Activated naive CD4-positive, alpha-beta T cell treated with anti-CD3 and anti-CD28 coated beads, Interleukin-2, amount 10 ng/mL, durations not matched to agents 7 days and 5 days (primary cell): ENCODE results near the gene ZNF138.
"Not testable (repeated sequence)": the region's sequence is repeated elsewhere in the genome, so short reads cannot be mapped to it uniquely, and the experiment has no call there.

Source experiments
- CTCF ChIA-PET: fragments of 350-600 bp; sonication (Branson Sonifier 250); formaldehyde crosslinking; loops from one replicate; lab custom pipeline; 2021; ENCODE audit warnings: antibody characterized with exemption; lab: Charles Lee
- DNase-seq: peaks from one replicate; pipeline ENCODE4 v3.0.0-alpha.2; 2020
- H3K27ac Mint-ChIP-seq: one replicate; pipeline ENCODE4 v1.8.0; 2021; ENCODE audit warnings: mild to moderate bottlenecking, moderate library complexity, mixed read lengths
- H3K27me3 Mint-ChIP-seq: one replicate; pipeline ENCODE4 v1.8.0; 2021; ENCODE audit warnings: mild to moderate bottlenecking, mixed read lengths
- H3K36me3 Mint-ChIP-seq: one replicate; pipeline ENCODE4 v1.8.0; 2021; ENCODE audit warnings: mixed read lengths
- H3K4me1 Mint-ChIP-seq: one replicate; pipeline ENCODE4 v1.8.0; 2021; ENCODE audit warnings: mixed read lengths
- H3K4me3 Mint-ChIP-seq: one replicate; pipeline ENCODE4 v1.8.0; 2021; ENCODE audit warnings: mild to moderate bottlenecking, moderate library complexity, mixed read lengths
- H3K9me3 Mint-ChIP-seq: one replicate; pipeline ENCODE4 v1.8.0; 2021; ENCODE audit warnings: mixed read lengths

Gene ZNF138

GRCh38 chr7:64863530-64863929 is 69.3 kb downstream of the ZNF138 start:
- DNase-seq, H3K4me1 Mint-ChIP-seq, CTCF ChIA-PET, H3K27ac Mint-ChIP-seq, H3K9me3 Mint-ChIP-seq, H3K27me3 Mint-ChIP-seq, H3K4me3 Mint-ChIP-seq, H3K36me3 Mint-ChIP-seq: not testable (repeated sequence)

GRCh38 chr7:64863969-64864368 is 69.7 kb downstream of the ZNF138 start:
- Mint-ChIP-seq H3K27ac (no peak overlapping the region), H3K36me3 (no peaks in the 10 kb centered on the region), H3K9me3 (peaks cover 10% of the 10 kb centered on the region), H3K27me3 (no peaks in the 10 kb centered on the region), H3K4me3 (no peak overlapping the region), H3K4me1 (no peaks in the 10 kb centered on the region)
- DNase-seq = no peak
- CTCF ChIA-PET = no interaction called here

DNA sequence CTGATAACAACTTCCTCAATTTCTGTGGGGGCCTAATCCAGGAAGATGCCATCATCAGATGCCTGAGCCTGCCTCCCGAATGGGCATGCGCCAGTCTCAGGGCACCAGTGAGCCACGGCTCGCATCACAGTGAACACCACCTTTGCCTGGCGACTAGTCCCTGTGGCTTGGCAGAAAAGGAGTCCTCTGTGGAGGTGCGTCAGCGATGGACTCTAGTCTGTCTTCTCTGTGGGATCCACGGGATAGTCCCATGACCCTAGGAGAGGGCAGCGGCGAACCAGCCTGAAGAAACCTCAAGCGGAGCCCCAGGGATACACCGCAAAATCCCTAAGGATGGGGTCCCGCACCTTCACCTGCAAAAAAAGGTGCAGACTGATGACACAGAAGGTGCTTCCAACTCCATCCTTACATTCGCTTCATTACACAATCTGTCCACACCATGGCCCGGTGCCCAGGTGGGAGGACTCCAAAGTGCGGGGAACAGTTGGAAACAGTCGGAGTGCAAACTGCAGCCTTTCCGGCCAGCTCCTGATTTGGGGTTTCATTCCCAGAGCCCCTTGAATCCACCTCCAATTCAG is 73.7 kb downstream of the ZNF138 start:
- Mint-ChIP-seq H3K36me3 (no peaks in the 10 kb centered on the region), H3K4me3 (no peak overlapping the region), H3K4me1 (no peaks in the 10 kb centered on the region), H3K27ac (no peak overlapping the region), H3K9me3 (peaks cover 22% of the 10 kb centered on the region), H3K27me3 (peaks cover 3% of the 10 kb centered on the region)
- CTCF ChIA-PET = no interaction called here
- DNase-seq = no peak

GRCh38 chr7:64868499-64868898 is 74.3 kb downstream of the ZNF138 start:
- no peak for DNase-seq
- Mint-ChIP-seq H3K4me3 (no peak overlapping the region), H3K36me3 (no peaks in the 10 kb centered on the region), H3K27me3 (peaks cover 3% of the 10 kb centered on the region), H3K9me3 (peaks cover 24% of the 10 kb centered on the region), H3K27ac (no peak overlapping the region), H3K4me1 (no peaks in the 10 kb centered on the region)
- CTCF ChIA-PET = no interaction called here

DNA sequence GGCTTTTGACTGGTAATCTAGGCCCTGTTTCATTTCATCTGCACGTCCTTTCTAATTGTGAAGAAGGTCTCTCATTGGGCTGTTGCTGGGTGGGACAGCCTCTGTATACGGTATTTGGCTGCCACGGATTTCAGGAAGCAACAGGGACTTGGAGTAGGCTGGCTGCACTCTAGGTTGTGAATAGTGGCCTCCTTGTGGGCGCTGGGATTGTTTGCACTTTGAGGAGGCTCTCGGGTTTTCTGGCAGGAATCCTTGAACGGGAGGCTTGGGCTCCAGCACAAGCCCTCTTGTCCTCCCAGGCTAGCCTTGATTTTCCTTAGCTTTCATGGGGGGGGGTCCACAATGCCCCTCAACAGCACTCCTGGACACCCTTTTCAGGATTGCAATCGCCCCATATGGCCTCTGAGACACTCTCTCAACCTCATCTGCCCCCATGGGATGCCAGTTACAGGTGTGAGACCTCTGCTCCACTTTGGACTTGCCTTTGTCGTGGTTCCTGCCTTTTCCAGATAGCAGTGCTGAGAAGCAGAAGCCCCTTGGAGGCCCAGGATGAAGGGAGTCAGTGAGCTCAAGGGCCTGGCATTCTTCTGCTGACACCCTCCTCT is 75.0 kb downstream of the ZNF138 start:
- Mint-ChIP-seq H3K27ac (no peak overlapping the region), H3K4me1 (no peaks in the 10 kb centered on the region), H3K9me3 (peaks cover 30% of the 10 kb centered on the region), H3K27me3 (peaks cover 3% of the 10 kb centered on the region), H3K4me3 (no peak overlapping the region), H3K36me3 (peaks cover 2% of the 10 kb centered on the region)
- CTCF ChIA-PET = no interaction called here
- no peak for DNase-seq

DNA sequence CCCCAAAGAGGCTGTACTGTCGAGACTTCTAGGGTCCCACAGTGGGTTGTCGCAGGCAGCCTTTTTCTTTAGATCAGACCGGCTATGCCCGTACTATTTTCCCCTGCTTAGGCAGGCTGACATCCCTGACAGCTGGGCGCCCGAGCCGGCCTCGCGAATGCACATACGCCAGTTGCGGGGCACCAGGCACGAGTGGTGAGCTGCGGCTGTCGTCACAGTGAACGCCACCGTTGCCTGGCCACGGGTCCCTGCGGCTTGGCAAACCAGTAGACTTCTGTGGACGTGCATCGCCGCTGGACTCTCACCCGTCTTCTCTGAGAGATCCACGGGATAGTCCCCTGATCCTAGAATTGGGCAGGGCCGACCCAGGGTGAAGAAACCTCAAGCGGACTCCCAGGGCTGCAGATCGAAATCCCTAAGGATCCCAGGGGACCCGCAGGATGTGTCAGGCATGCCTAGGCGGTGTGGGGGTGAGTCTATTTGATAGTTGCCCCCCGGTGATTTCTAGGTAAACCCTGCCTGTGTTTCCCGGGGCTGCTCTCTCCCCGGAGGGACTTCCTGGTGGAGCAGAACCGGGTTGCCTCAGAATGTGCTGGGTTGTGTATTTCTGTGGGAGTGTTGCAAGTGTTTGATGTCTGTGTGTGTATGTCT is 75.8 kb downstream of the ZNF138 start:
- Mint-ChIP-seq H3K4me3 (no peak overlapping the region), H3K27me3 (peaks cover 3% of the 10 kb centered on the region), H3K9me3 (peaks cover 30% of the 10 kb centered on the region), H3K36me3 (peaks cover 2% of the 10 kb centered on the region), H3K27ac (no peak overlapping the region), H3K4me1 (no peaks in the 10 kb centered on the region)
- no peak for DNase-seq
- CTCF ChIA-PET = no interaction called here

- Mint-ChIP-seq H3K36me3 (peaks cover 3% of the 10 kb centered on the region), H3K9me3 (peaks cover 33% of the 10 kb centered on the region), H3K4me1 (no peaks in the 10 kb centered on the region), H3K4me3 (no peak overlapping the region), H3K27me3 (peaks cover 7% of the 10 kb centered on the region), H3K27ac (no peak overlapping the region)
- DNase-seq = no peak
- CTCF ChIA-PET = no interaction called here
Measured at GRCh38 chr7:64870656-64871055, 76.4 kb downstream of the ZNF138 start.

DNA sequence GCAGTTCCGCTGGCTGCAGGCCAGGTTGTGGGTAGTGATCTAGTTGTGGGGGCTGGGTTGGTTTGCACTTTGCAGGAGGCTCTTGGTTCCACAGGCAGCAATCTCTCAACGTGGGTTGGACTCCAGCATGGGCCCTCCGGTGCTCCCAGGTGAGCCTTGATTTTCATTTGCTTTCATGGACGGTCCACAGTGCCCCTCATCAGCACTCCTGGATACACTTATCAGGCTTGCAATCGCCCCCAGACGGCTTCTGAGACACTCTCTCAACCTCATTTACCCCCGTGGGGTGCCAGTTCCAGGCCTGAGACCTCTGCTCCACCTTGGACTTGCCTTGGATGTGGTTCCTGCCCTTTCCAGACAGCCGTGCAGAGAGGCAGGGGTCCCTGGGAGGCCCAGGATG is 77.5 kb downstream of the ZNF138 start:
- Mint-ChIP-seq H3K9me3 (peaks cover 33% of the 10 kb centered on the region), H3K27me3 (peaks cover 7% of the 10 kb centered on the region), H3K27ac (no peak overlapping the region), H3K4me3 (no peak overlapping the region), H3K4me1 (no peaks in the 10 kb centered on the region), H3K36me3 (peaks cover 3% of the 10 kb centered on the region)
- DNase-seq = no peak
- CTCF ChIA-PET = no interaction called here

- peaks cover 3% of the 10 kb centered on the region for H3K36me3 Mint-ChIP-seq
- H3K4me1 Mint-ChIP-seq = peaks cover 4% of the 10 kb centered on the region
- peaks cover 32% of the 10 kb centered on the region for H3K9me3 Mint-ChIP-seq
- CTCF ChIA-PET = no interaction called here
- no peak overlapping the region for H3K27ac Mint-ChIP-seq
- no peak overlapping the region for H3K4me3 Mint-ChIP-seq
- H3K27me3 Mint-ChIP-seq = peaks cover 7% of the 10 kb centered on the region
- no peak for DNase-seq
Measured at GRCh38 chr7:64872351-64873154, 78.3 kb downstream of the ZNF138 start.

- no peak for DNase-seq
- Mint-ChIP-seq H3K27ac (no peak overlapping the region), H3K4me3 (no peak overlapping the region), H3K9me3 (peaks cover 30% of the 10 kb centered on the region), H3K27me3 (peaks cover 11% of the 10 kb centered on the region), H3K4me1 (peaks cover 4% of the 10 kb centered on the region), H3K36me3 (peaks cover 3% of the 10 kb centered on the region)
- CTCF ChIA-PET = no interaction called here
Measured at GRCh38 chr7:64873155-64873500, 78.9 kb downstream of the ZNF138 start.

GRCh38 chr7:64873517-64873916 is 79.3 kb downstream of the ZNF138 start:
- Mint-ChIP-seq H3K9me3 (peaks cover 28% of the 10 kb centered on the region), H3K36me3 (peaks cover 3% of the 10 kb centered on the region), H3K27ac (no peak overlapping the region), H3K4me3 (no peak overlapping the region), H3K27me3 (peaks cover 12% of the 10 kb centered on the region), H3K4me1 (peaks cover 4% of the 10 kb centered on the region)
- DNase-seq = no peak
- CTCF ChIA-PET = no interaction called here

- H3K36me3 Mint-ChIP-seq = peaks cover 3% of the 10 kb centered on the region
- peaks cover 4% of the 10 kb centered on the region for H3K4me1 Mint-ChIP-seq
- H3K4me3 Mint-ChIP-seq = no peak overlapping the region
- no peak for DNase-seq
- H3K27me3 Mint-ChIP-seq = peaks cover 12% of the 10 kb centered on the region
- H3K27ac Mint-ChIP-seq = no peak overlapping the region
- H3K9me3 Mint-ChIP-seq = peaks cover 30% of the 10 kb centered on the region
- CTCF ChIA-PET = no interaction called here
Measured at GRCh38 chr7:64874114-64874513, 79.9 kb downstream of the ZNF138 start.

- CTCF ChIA-PET = no interaction called here
- Mint-ChIP-seq H3K4me3 (no peak overlapping the region), H3K27ac (no peak overlapping the region), H3K27me3 (peaks cover 12% of the 10 kb centered on the region), H3K9me3 (peaks cover 30% of the 10 kb centered on the region), H3K36me3 (peaks cover 3% of the 10 kb centered on the region), H3K4me1 (peaks cover 4% of the 10 kb centered on the region)
- no peak for DNase-seq
Measured at GRCh38 chr7:64874562-64875250, 80.5 kb downstream of the ZNF138 start.

- H3K27ac Mint-ChIP-seq = no peak overlapping the region
- no peak overlapping the region for H3K4me3 Mint-ChIP-seq
- H3K36me3 Mint-ChIP-seq = peaks cover 3% of the 10 kb centered on the region
- CTCF ChIA-PET = no interaction called here
- DNase-seq = no peak
- H3K27me3 Mint-ChIP-seq = peaks cover 12% of the 10 kb centered on the region
- H3K4me1 Mint-ChIP-seq = peaks cover 4% of the 10 kb centered on the region
- peaks cover 34% of the 10 kb centered on the region for H3K9me3 Mint-ChIP-seq
Measured at GRCh38 chr7:64875258-64875657, 81.0 kb downstream of the ZNF138 start.
